Left forelimb (tissue), 1 donor: Measurements from ENCODE around the gene TELO2.
"Not testable (repeated sequence)": the region's sequence is repeated elsewhere in the genome, so short reads cannot be mapped to it uniquely, and the experiment has no call there.

Experiments used
- DNase-seq: peaks from one replicate; pipeline ENCODE4 v3.0.0-alpha.2; 2018; ENCODE audit warnings: low spot score

TELO2 gene

GRCh38 chr16:1457489-1458245 is 35.5 kb upstream of the TELO2 start:
- DNase-seq, result no peak

DNA sequence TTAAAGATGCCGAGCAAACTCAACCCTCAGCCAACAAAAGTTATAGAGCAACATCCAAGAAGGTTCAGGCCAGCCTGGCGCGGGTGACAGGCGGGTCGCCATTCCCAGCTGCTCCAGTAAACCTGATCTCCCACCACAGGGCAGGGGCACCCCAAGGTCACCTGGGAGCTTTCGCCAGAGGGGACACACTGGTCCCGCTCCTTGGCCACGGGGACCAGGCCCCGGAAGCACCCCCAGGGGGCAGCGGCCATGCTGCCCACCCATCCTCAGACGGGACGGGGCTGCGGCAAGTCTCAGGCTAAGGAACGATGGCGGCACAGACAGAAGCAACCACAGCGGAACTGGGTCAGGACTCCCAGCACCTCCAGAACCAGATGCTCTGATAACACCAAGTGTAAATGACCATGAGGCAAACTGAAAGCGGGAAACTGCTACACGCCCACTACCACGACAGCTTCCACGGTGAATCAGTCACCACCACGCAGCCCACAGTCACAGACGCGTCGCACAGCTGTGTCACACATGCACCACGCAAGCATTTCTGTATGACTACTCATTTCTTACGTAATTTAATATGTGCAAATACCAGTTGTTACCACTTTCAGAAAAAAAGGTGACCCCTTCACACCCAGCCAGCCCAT is 34.7 kb upstream of the TELO2 start:
- no peak for DNase-seq

DNA sequence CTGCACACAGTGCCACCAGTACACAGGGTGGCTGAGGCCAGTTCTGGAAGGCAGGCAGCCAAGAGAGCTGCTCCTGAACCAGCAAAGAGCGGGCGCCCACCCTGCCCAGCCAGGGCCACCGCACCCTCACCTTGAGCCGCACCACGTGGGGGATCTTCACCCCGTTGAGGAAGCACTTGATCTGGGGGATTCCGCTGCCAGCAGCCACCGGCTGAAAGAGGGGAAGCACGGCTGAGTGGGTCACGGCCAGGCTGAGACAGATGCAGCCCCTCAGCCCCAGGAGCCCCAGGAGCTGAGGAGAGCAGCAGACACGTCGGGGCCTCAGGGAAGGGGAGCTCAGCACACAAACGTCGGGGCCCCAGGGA is 34.2 kb upstream of the TELO2 start:
- no peak for DNase-seq

DNA sequence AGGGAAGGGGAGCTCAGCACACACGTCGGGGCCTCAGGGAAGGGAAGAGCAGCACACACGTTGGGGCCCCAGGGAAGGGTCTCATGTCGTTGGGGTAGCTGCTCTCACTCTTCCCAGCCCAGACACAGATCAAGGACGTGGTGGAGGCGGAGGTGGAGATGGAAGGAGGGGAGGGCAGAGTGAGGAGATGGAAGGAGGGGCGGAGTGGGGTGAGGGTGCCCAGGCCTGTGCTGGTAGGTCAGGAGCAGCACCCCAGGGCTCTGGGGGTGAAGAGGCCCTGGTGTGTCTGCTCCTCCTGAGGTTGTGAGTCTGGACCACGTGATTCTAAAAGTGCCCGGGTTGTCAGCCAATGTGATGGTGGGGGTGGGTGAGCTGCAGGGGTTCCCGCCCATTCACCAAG is 33.2 kb upstream of the TELO2 start:
- no peak for DNase-seq

DNA sequence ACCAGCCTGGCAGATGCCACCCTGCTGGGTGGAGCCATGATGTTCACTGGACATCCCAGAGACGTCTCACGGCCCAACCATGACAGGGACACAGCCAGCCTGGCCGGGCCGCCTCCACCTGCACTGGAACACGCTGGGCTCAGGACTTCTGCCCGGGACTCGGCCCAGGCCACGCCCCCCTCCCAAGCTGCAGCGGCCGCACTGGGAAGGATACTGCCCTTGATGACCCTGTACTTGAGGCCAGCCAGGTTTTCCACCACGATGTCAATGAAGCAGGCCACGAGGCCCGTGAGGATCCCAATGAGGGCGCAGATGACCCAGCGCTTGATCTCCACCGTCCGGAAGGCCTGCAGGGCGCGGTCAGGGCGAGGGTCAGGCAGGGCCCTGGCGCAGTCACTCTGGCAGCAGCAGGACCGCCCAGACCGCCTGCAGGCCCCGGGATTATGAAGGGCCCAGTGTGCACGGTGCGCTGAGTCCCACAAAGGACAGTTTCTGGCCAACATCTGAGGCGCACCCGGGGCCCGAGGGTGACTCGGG is 32.5 kb upstream of the TELO2 start:
- no peak for DNase-seq

GRCh38 chr16:1461146-1461545 is 32.0 kb upstream of the TELO2 start:
- no peak for DNase-seq

- no peak for DNase-seq
Observed at GRCh38 chr16:1464196-1464893, 28.8 kb upstream of the TELO2 start.

DNA sequence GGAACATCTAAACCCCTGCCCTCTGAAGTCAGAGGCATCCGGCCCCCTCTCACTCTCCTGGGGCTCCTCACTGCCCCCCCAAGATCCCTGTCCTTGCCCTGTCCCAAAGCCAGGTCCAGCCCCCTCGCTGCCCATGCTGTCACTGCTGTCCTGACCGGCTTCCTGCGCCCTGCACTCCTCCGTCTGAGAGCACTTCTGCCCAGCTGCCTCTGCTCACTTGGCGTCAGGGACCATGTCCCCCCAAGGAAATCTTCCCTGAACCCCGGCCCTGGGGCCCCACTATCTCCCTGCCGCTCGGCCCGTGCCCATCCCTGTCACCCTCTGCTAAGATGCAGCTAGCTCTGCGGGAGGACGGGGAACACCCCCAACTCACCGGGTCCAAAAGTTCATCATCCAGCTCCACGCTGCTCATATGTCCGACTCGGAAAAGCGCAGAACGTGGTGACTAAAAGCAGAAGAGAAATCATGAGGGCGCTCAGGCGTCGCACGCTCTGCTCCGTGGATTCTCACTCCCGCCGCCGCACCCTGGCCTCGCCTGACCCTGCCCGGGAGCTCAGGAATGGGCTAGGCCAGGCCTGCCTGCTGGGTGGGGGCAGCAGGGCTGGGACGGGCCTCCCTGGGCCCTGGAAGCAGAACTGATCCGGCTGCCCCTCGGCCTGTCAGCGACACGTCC is 28.1 kb upstream of the TELO2 start:
- DNase-seq, result no peak

- DNase-seq, result no peak
Observed at GRCh38 chr16:1465567-1465915, 27.6 kb upstream of the TELO2 start.

- DNase-seq, result no peak
Observed at GRCh38 chr16:1466054-1466453, 27.1 kb upstream of the TELO2 start.

DNA sequence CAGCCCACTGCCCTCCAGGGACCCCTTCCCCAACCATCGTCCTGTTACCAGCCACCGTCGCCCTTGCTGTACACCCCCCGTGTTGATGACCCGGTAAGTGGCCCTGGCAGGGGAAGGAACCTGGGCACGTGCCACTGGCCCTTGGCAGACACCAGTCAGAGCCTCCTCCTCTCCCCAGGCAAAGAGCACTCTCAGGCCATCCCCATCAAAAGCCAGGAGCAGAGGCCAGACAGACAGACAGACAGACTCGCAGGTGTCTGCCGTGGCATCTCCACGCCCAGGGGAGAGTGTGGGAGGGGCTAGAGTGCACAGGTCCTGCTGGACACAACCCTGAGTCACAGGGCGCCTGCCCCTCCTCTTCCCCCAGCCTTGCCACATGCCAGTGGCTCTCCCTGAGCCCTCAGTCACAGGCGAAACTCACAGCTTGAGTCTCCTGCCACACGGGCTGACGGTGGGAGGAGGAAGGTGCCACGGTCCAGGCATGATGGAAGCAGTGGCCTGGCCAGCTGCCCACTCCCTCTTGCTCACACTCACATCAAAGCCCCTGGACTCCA is 26.1 kb upstream of the TELO2 start:
- no peak for DNase-seq

GRCh38 chr16:1468426-1468810 is 24.7 kb upstream of the TELO2 start:
- DNase-seq, result no peak

- not testable (repeated sequence) for DNase-seq
Observed at GRCh38 chr16:1469141-1469540, 24.0 kb upstream of the TELO2 start.

DNA sequence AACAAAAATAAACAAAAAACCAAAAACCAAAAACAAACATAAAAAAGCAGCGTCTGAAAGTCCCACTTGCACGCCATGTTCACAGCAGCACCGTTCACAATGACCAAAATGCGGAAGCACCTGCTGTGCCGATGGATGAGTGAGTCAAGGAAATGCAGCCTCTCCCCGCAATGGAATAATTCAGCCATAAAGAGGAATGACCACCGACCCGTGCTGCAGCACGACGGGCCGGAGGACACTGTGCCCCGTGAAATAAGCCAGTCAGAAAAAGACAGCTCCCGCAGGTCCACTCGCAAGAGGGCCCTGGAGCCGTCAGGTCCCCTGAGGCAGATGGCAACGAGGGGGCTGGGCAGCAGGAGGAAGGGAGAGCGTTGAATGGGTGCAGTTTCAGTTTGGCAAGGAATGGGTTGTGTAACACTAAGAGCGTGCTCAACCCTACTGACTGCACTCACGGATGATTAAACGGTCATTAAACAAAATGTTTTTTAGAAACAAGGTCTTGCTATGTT is 23.4 kb upstream of the TELO2 start:
- no peak for DNase-seq

DNA sequence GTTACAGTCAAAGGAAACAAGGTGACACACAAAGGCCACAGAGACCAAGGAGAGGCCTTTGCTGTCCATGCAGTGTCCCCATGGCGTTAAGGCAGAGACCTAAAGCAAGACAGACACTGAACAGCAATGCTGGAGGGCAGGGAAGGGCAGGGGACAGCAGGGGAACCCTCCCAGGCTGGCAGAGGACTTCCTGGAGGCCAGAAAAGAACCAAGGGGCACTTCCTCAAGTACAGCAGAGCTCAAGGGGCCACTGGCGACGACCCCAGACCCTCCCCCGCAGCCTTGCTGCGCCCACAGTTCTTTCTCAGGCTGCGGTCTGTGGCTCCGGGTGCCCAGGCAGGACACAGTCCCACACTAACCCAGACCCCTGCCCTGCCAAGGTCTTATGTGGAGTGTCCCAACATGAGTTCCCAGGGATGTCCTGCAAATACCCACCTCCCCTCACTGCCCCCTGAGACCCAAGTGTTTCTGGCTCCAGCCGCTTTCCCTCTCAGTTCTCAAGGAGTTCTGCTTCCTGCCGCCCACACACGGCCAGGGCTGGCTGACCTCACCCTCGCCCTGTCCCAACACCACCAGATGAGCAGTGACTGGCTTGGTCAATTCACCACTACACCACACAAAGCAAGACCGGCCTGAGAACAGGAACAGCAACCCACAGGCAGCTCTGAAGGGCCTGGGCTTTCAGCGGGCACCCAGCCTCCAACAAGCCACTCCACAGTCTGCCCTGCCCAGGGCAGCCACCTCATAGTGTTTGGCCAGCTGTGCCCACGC is 22.5 kb upstream of the TELO2 start:
- no peak for DNase-seq

GRCh38 chr16:1471569-1472194 is 21.5 kb upstream of the TELO2 start:
- no peak for DNase-seq

DNA sequence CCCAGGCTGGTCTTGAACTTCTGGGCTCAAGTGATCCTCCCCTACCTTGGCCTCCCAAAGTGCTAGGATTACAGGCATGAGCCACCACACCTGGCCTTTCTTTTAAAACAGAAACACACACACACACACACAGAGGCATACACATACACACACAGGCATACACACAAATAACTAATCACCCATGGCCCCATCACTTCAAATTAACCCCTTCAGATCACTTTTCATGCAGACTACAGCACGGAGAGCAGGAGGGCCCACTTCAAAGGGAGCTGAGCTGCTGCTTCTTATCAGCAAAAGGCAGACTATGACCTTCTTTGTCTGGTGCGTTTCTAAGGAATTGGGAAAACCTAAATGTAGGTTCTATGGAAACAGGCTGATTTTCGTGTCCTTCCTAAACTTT is 20.2 kb upstream of the TELO2 start:
- DNase-seq, result no peak

DNA sequence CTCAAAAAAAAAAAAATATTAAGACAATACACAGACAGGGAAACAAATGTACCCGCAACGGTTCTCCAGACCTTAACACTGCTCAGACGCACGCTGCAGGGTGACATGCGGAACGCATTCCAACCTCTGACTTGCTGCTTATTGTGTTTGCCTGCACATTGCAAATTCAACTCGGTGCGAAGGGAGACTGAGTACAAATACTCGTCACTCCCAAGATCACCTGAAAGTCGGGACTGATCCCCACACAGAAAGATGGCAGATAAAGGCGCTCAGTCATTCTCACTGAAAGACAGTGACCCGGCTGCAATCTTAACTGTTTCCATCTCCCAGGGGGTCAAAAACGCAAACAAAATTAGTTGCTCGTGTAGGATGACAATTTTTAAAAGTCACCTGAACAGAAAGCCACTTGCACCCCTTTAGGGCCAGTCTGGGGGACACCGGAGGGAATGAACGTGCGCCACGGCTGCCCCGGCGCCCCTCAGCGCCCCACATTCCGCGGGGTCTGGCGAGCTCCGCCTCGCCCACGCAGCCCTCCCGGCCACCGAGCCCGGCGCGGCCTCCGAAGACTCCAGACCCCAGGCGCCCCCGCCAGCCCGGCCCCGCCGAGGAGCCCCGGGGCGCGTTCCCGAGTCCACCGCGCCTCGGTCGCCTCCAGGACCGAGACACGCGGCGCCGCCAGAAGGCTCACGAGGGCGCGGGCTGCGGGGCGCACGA is 18.9 kb upstream of the TELO2 start:
- no peak for DNase-seq

DNA sequence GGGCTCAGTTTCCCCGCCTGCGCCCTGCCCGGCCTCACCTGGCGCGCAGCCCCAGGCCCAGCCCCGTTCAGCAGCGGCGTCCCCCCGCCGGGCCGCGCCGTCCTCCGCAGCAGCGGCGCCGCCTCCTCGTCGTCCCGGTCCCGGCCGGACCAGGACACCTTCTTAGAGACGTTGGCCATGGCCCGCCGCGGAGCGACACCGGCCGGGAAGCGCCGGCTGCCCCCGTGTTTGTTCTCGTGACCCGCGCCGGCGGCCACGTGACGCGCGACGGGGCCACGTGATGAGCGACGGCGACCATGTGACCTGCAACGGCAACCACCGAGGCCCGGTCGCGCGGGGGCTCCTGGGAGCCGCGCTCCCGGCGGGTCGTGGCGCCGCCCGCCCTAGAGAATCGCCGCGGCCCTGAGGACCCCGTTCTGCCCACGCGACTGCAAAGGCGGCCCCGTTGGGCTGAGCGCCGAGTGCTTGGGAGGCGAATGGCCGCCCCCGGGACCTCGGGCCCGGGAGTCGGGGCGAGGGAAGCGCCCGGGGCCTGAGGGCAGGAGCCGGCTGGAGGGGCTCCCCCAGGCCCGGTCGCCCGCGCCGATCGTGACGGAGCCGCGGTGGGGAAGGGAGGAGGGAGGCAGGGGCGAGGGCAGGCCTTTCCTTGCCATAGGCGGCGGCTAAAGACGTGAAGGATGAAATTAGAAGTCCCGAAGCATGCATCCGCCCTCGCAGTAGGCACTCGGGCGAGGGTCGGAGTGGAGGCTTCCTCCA is 18.2 kb upstream of the TELO2 start, which contains the start of gene CLCN7:
CLCN7 (minus strand) TSS at position 233 of the 756 bp plus-strand sequence; CDS start at position 179, 54 bp downstream.
- DNase-seq, result peak; percentile 92
